GM19438 (cell line): ENCODE measurements around the gene CYCS.

ENCODE experiments used
- ATAC-seq: cut with Tn5 transposase; IDR thresholded peaks from one replicate; pipeline ENCODE4 v1.9.1; 2021; ENCODE audit warnings: low read depth; ENCODE audit not compliant: unreplicated experiment

The CYCS gene

GRCh38 chr7:25075459-25075858, 49.6 kb downstream of the CYCS start:
- ATAC-seq = no peak

- no peak for ATAC-seq
These were observed 51.6 kb downstream of the CYCS start for GRCh38 chr7:25073451-25073850.
